GM23338 (cell line): ENCODE data around the gene ZFP36L1. TPM values are rescaled to one million over a fixed set of nuclear protein-coding genes. Genes with fewer than 3 reads are reported as not detected.

ENCODE experiments used
- ATAC-seq: fragments of 200-7000 bp; cut with Tn5 transposase; 3 replicates; pipeline ENCODE4 v1.9.1; 2020
- DNase-seq: peaks from one replicate; pipeline ENCODE4 v3.0.0-alpha.2; 2015; ENCODE audit warnings: low spot score
- H2AFZ ChIP-seq: fragments of 200-600 bp; sonication (generic); 2 replicates; pipeline ENCODE4 v1.8.0; 2016; ENCODE audit warnings: antibody characterized with exemption, mild to moderate bottlenecking, moderate library complexity
- H3F3A ChIP-seq: fragments of 200-600 bp; sonication (generic); replicated peaks from 2 replicates; pipeline ENCODE4 v1.8.0; 2017; ENCODE audit warnings: antibody characterized with exemption, mixed run types, low read depth
- H3K27ac ChIP-seq: fragments of 200-600 bp; sonication (generic); 2 replicates; pipeline ENCODE4 v1.6.1; 2016; ENCODE audit warnings: low read depth
- H3K27me3 ChIP-seq: fragments of 200-600 bp; sonication (generic); 2 replicates; pipeline ENCODE4 v1.8.0; 2016; ENCODE audit warnings: mild to moderate bottlenecking, mixed run types, moderate library complexity; ENCODE audit not compliant: insufficient read depth
- H3K36me3 ChIP-seq: fragments of 200-600 bp; sonication (generic); 2 replicates; pipeline ENCODE4 v1.8.0; 2016; ENCODE audit warnings: mild to moderate bottlenecking; ENCODE audit not compliant: insufficient read depth
- H3K4me1 ChIP-seq: fragments of 200-600 bp; sonication (generic); 2 replicates; pipeline ENCODE4 v1.8.0; 2016; ENCODE audit warnings: mild to moderate bottlenecking, moderate library complexity; ENCODE audit not compliant: insufficient read depth
- H3K4me2 ChIP-seq: fragments of 200-600 bp; sonication (generic); 2 replicates; pipeline ENCODE4 v1.7.1; 2017; ENCODE audit warnings: mixed run types
- H3K4me3 ChIP-seq: fragments of 200-600 bp; sonication (generic); 2 replicates; pipeline ENCODE4 v1.6.1; 2016; ENCODE audit warnings: mixed run types
- H3K79me2 ChIP-seq: fragments of 200-600 bp; sonication (generic); replicated peaks from 2 replicates; pipeline ENCODE4 v1.8.0; 2017; ENCODE audit warnings: mild to moderate bottlenecking; ENCODE audit not compliant: insufficient read depth
- H3K9me2 ChIP-seq: fragments of 200-600 bp; sonication (generic); 2 replicates; pipeline ENCODE4 v1.8.0; 2017; ENCODE audit not compliant: insufficient read depth
- H4K20me1 ChIP-seq: fragments of 200-600 bp; sonication (generic); replicated peaks from 2 replicates; pipeline ENCODE4 v1.8.0; 2017; ENCODE audit warnings: mild to moderate bottlenecking; ENCODE audit not compliant: insufficient read depth
- H3K27ac Mint-ChIP-seq: 2 replicates; pipeline ENCODE4 v1.8.0; 2020; ENCODE audit warnings: inconsistent platforms, mild to moderate bottlenecking, moderate library complexity, mixed read lengths
- H3K27me3 Mint-ChIP-seq: 3 replicates; pipeline ENCODE4 v1.8.0; 2022; ENCODE audit warnings: low read depth, mild to moderate bottlenecking, moderate library complexity, mixed read lengths, inconsistent platforms; ENCODE audit not compliant: insufficient read depth, poor library complexity
- H3K36me3 Mint-ChIP-seq: 3 replicates; pipeline ENCODE4 v1.8.0; 2021; ENCODE audit warnings: low read depth, mild to moderate bottlenecking, inconsistent platforms, moderate library complexity, mixed read lengths
- H3K4me1 Mint-ChIP-seq: 3 replicates; pipeline ENCODE4 v1.8.0; 2020; ENCODE audit warnings: mild to moderate bottlenecking, inconsistent platforms, mixed read lengths
- H3K4me3 Mint-ChIP-seq: 3 replicates; pipeline ENCODE4 v1.8.0; 2021; ENCODE audit warnings: moderate library complexity, mild to moderate bottlenecking, inconsistent platforms, mixed read lengths
- H3K9me3 Mint-ChIP-seq: 3 replicates; pipeline ENCODE4 v1.8.0; 2020; ENCODE audit warnings: moderate library complexity, mild to moderate bottlenecking, inconsistent platforms, mixed read lengths
- CREB1 ChIP-seq: fragments of 250-450 bp; sonication (Bioruptor Pico); IDR thresholded peaks from 2 replicates; pipeline ENCODE4 v1.5.0; 2020; ENCODE audit warnings: low read depth, mild to moderate bottlenecking, moderate library complexity
- EZH2phosphoT487 ChIP-seq: fragments of 200-600 bp; sonication (generic); IDR thresholded peaks from one replicate; pipeline ENCODE4 v1.8.1; 2018; ENCODE audit warnings: antibody characterized with exemption; ENCODE audit not compliant: unreplicated experiment
- JUNB ChIP-seq: IDR thresholded peaks from one replicate; pipeline ENCODE4 v1.6.1; 2016; ENCODE audit warnings: antibody characterized with exemption; ENCODE audit not compliant: unreplicated experiment
- POLR2AphosphoS5 ChIP-seq: IDR thresholded peaks from 2 replicates; pipeline ENCODE4 v1.6.1; 2016; ENCODE audit warnings: antibody characterized with exemption, low read depth
- STAT1 ChIP-seq: IDR thresholded peaks from one replicate; pipeline ENCODE4 v1.6.1; 2016; ENCODE audit warnings: antibody characterized with exemption; ENCODE audit not compliant: unreplicated experiment
- ZNF114 ChIP-seq: fragments of 250-450 bp; sonication (Bioruptor Pico); IDR thresholded peaks from 2 replicates; pipeline ENCODE4 v1.5.0; 2020; ENCODE audit warnings: mild to moderate bottlenecking, moderate library complexity
- polyA plus RNA-seq: library from polyadenylated mRNA; unstranded; fragments of >200 nt; fragmentation: Nextera tagmentation; extraction: Ambion mirVana; gene quantifications from 2 replicates; pipeline ENCODE4 v1.2.1, GENCODE V29; 2016
- total RNA-seq: library from RNA; depleted of rRNA; stranded (reverse); fragments of >200 nt; shearing (Covaris generic); gene quantifications from 2 replicates; pipeline ENCODE4 v1.2.3, GENCODE V29; 2014
- TF ChIP-seq, protein P1 (sequence below): IDR thresholded peaks from 2 replicates; pipeline ENCODE4 v1.6.1; 2016; ENCODE audit warnings: antibody characterized with exemption
- TF ChIP-seq, protein P2 (sequence below): fragments of 250-450 bp; sonication (Bioruptor Pico); IDR thresholded peaks from 2 replicates; pipeline ENCODE4 v1.5.0; 2020; ENCODE audit warnings: mild to moderate bottlenecking, moderate library complexity
- TF ChIP-seq, protein P3 (sequence below), 2 experiments: fragments of 200-600 bp in 1 of 2; sonication (generic) in 1 of 2; conservative IDR thresholded peaks; 2 replicates each; pipeline versions ENCODE4 v1.5.1 to v1.6.1; 2016 to 2017; ENCODE audit warnings: antibody characterized with exemption in 2 of 2, low read depth in 2 of 2, mild to moderate bottlenecking in 2 of 2, moderate library complexity in 1 of 2

The ZFP36L1 gene
- total and polyA plus RNA-seq, 2 experiments from 2014 or later, result 148 to 382 TPM

DNA sequence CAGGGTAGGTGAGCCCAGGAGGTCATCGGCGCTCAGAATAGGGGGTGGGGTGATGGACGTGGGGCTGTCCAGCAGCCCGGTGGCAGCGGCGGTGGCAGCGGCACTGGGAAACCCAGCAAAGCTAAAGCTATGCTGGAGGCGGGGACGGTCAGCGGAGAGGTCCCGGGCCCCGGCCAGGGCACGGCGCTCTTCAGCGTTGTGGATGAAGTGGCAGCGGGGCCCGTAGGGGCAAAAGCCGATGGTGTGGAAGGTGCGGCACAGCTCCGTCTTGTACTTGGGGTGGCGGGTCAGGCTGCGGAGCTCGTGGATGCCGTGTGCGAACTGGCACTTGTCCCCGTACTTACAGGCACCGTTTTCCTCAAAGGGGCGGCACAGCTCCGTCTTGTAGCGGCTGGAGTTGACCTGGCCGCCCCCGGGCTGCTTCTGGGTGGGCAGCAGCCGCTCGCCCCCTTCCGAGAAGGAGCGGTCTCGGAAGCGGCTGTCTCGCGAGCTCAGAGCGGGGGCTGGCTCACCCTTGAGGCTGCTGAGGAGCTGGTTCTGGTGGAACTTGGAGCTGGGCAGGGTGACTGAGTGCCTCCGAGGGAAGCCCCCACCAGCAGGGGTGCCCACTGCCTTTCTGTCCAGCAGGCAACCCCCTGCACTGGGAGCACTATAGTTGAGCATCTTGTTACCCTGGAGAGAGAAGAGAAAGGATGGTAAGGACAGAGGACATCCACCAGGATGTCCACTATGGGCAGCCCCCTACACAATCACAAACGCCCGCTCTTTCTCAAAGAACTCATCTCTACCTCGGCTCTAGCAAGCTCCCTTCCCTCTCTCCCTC, 2.8 kb downstream of the ZFP36L1 start:
- Mint-ChIP-seq H3K4me3 (peak overlapping the region; percentile 95), H3K36me3 (peaks cover 78% of the 10 kb centered on the region), H3K4me1 (peaks cover 41% of the 10 kb centered on the region), H3K27ac (peak overlapping the region; percentile 100), H3K9me3 (peaks cover 15% of the 10 kb centered on the region), H3K27me3 (peaks cover 70% of the 10 kb centered on the region)
- Histone ChIP-seq H4K20me1 (peaks cover 18% of the 10 kb centered on the region), H3F3A (peaks cover 44% of the 10 kb centered on the region), H3K4me2 (peak overlapping the region; percentile 97), H3K9me2 (peaks cover 11% of the 10 kb centered on the region), H3K4me1 (peaks cover 12% of the 10 kb centered on the region; the same call in 1 of the 2 replicates), H3K36me3 (peaks cover 28% of the 10 kb centered on the region), H2AFZ (no peak overlapping the region), H3K79me2 (peaks cover 54% of the 10 kb centered on the region), H3K27ac (peak overlapping the region; percentile 89; the same call in 1 of the 2 replicates), H3K4me3 (peak overlapping the region; percentile 92), H3K27me3 (no peaks in the 10 kb centered on the region)
- ATAC-seq, result no peak
- peak; percentile 18 for DNase-seq
- TF ChIP-seq CREB1 (CRISPR knock-in tag) (no peak), JUNB (no peak), POLR2AphosphoS5 (peak; percentile 14; the same call in 1 of the 2 replicates)

DNA sequence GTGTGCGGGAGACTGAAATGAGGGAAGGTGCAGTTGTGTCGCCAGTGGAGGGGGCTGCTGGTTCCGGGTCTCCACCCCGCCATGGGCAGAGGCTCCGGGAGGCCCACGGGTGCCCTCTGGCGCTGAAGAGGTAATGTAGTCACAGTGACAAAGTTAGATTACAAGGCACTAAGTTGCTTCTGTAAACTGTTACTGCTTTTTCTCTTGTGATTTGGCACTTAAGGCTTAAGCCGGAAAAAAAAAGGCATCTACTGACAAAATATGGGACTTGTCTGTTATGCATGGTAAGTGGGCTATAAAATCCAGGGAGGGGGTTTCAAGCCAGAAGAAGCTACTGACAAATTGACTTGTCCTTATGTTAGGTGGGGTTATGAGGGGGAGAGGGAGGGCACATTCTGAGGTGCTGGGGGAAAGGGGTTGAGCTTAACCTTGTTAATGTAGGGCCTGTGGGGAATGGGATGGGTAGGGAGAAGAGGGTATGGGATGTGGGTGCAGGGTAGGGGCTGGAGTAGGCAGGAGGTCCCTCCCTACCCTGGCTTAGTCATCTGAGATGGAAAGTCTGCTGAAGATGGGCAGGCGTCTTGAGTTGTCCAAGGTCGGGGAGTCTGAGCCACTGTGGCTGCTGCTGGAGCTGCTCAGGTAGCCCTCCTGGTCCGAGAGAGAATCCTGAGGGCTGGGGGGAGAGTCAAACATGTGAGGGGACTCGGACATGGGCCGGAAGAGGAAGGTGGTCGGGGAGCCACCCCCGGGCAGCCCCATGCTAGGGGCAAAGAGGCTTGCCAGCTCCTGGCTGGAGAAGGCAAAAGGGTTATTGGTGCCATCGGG, 3.7 kb downstream of the ZFP36L1 start:
- H2AFZ ChIP-seq, result no peak overlapping the region
- Mint-ChIP-seq H3K27ac (peak overlapping the region; percentile 66), H3K27me3 (peaks cover 62% of the 10 kb centered on the region), H3K9me3 (peaks cover 12% of the 10 kb centered on the region), H3K4me3 (peak overlapping the region; percentile 95), H3K36me3 (peaks cover 72% of the 10 kb centered on the region), H3K4me1 (peaks cover 41% of the 10 kb centered on the region)
- peaks cover 18% of the 10 kb centered on the region for H4K20me1 ChIP-seq
- peaks cover 28% of the 10 kb centered on the region for H3K36me3 ChIP-seq
- H3K79me2 ChIP-seq, result peaks cover 45% of the 10 kb centered on the region
- peaks cover 17% of the 10 kb centered on the region for H3K9me2 ChIP-seq
- H3K4me2 ChIP-seq, result peak overlapping the region; percentile 97
- DNase-seq (peak; percentile 71), ATAC-seq (peak; percentile 4; the same call in 2 of the 3 replicates)
- peaks cover 12% of the 10 kb centered on the region; the same call in 1 of the 2 replicates for H3K4me1 ChIP-seq
- TF ChIP-seq STAT1, result no peak
- TF ChIP-seq EZH2phosphoT487, result no peak
- TF ChIP-seq, protein P1, sequence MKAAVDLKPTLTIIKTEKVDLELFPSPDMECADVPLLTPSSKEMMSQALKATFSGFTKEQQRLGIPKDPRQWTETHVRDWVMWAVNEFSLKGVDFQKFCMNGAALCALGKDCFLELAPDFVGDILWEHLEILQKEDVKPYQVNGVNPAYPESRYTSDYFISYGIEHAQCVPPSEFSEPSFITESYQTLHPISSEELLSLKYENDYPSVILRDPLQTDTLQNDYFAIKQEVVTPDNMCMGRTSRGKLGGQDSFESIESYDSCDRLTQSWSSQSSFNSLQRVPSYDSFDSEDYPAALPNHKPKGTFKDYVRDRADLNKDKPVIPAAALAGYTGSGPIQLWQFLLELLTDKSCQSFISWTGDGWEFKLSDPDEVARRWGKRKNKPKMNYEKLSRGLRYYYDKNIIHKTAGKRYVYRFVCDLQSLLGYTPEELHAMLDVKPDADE, result no peak
- no peak for TF ChIP-seq ZNF114 (CRISPR knock-in tag)
- TF ChIP-seq JUNB, result no peak
- TF ChIP-seq, protein P2, sequence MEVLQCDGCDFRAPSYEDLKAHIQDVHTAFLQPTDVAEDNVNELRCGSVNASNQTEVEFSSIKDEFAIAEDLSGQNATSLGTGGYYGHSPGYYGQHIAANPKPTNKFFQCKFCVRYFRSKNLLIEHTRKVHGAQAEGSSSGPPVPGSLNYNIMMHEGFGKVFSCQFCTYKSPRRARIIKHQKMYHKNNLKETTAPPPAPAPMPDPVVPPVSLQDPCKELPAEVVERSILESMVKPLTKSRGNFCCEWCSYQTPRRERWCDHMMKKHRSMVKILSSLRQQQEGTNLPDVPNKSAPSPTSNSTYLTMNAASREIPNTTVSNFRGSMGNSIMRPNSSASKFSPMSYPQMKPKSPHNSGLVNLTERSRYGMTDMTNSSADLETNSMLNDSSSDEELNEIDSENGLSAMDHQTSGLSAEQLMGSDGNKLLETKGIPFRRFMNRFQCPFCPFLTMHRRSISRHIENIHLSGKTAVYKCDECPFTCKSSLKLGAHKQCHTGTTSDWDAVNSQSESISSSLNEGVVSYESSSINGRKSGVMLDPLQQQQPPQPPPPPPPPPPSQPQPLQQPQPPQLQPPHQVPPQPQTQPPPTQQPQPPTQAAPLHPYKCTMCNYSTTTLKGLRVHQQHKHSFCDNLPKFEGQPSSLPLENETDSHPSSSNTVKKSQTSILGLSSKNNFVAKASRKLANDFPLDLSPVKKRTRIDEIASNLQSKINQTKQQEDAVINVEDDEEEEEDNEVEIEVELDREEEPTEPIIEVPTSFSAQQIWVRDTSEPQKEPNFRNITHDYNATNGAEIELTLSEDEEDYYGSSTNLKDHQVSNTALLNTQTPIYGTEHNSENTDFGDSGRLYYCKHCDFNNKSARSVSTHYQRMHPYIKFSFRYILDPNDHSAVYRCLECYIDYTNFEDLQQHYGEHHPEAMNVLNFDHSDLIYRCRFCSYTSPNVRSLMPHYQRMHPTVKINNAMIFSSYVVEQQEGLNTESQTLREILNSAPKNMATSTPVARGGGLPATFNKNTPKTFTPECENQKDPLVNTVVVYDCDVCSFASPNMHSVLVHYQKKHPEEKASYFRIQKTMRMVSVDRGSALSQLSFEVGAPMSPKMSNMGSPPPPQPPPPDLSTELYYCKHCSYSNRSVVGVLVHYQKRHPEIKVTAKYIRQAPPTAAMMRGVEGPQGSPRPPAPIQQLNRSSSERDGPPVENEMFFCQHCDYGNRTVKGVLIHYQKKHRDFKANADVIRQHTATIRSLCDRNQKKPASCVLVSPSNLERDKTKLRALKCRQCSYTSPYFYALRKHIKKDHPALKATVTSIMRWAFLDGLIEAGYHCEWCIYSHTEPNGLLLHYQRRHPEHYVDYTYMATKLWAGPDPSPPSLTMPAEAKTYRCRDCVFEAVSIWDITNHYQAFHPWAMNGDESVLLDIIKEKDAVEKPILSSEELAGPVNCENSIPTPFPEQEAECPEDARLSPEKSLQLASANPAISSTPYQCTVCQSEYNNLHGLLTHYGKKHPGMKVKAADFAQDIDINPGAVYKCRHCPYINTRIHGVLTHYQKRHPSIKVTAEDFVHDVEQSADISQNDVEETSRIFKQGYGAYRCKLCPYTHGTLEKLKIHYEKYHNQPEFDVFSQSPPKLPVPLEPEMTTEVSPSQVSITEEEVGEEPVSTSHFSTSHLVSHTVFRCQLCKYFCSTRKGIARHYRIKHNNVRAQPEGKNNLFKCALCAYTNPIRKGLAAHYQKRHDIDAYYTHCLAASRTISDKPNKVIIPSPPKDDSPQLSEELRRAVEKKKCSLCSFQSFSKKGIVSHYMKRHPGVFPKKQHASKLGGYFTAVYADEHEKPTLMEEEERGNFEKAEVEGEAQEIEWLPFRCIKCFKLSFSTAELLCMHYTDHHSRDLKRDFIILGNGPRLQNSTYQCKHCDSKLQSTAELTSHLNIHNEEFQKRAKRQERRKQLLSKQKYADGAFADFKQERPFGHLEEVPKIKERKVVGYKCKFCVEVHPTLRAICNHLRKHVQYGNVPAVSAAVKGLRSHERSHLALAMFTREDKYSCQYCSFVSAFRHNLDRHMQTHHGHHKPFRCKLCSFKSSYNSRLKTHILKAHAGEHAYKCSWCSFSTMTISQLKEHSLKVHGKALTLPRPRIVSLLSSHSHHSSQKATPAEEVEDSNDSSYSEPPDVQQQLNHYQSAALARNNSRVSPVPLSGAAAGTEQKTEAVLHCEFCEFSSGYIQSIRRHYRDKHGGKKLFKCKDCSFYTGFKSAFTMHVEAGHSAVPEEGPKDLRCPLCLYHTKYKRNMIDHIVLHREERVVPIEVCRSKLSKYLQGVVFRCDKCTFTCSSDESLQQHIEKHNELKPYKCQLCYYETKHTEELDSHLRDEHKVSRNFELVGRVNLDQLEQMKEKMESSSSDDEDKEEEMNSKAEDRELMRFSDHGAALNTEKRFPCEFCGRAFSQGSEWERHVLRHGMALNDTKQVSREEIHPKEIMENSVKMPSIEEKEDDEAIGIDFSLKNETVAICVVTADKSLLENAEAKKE (CRISPR knock-in tag), result no peak
- no peak; the same call in 1 of the 2 replicates for TF ChIP-seq POLR2AphosphoS5
- TF ChIP-seq, protein P3, sequence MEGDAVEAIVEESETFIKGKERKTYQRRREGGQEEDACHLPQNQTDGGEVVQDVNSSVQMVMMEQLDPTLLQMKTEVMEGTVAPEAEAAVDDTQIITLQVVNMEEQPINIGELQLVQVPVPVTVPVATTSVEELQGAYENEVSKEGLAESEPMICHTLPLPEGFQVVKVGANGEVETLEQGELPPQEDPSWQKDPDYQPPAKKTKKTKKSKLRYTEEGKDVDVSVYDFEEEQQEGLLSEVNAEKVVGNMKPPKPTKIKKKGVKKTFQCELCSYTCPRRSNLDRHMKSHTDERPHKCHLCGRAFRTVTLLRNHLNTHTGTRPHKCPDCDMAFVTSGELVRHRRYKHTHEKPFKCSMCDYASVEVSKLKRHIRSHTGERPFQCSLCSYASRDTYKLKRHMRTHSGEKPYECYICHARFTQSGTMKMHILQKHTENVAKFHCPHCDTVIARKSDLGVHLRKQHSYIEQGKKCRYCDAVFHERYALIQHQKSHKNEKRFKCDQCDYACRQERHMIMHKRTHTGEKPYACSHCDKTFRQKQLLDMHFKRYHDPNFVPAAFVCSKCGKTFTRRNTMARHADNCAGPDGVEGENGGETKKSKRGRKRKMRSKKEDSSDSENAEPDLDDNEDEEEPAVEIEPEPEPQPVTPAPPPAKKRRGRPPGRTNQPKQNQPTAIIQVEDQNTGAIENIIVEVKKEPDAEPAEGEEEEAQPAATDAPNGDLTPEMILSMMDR (conservative IDR thresholded peaks at IDR 0.05; ENCODE audit: low read depth in 2 of 2), result peak; percentile 42 to 66; a peak in 3 of 4 replicates
- H3F3A ChIP-seq, result peaks cover 44% of the 10 kb centered on the region
- peak overlapping the region; percentile 46 for H3K27ac ChIP-seq
- peak overlapping the region; percentile 92 for H3K4me3 ChIP-seq
- H3K27me3 ChIP-seq, result no peaks in the 10 kb centered on the region
